ENCODE results near the gene FAM3A. TPM values are rescaled to one million over a fixed set of nuclear protein-coding genes. Genes with fewer than 3 reads are reported as not detected.

Gene FAM3A
- total and polyA plus RNA-seq, 10 of the 15 experiments (the other 5 are each of a cell fraction or from before 2014, with no cell fraction given): 0.29 to 21.1 (median 11.4) TPM

- no peak for TF ChIP-seq USF2 (IDR thresholded peaks at IDR 0.05; ENCODE audit: borderline replicate concordance, low read depth, low read length)
- TF ChIP-seq NFXL1 (IDR thresholded peaks at IDR 0.05; ENCODE audit: borderline replicate concordance): no peak
- TF ChIP-seq ATF2 (IDR thresholded peaks at IDR 0.05; ENCODE audit: low read length): no peak
- TF ChIP-seq KDM1A (IDR thresholded peaks at IDR 0.05; ENCODE audit: borderline replicate concordance): no peak
- TF ChIP-seq SMAD1 (IDR thresholded peaks at IDR 0.05; ENCODE audit: low read depth, partially characterized antibody): no peak
- TF ChIP-seq NFYA (IDR thresholded peaks at IDR 0.05; ENCODE audit: borderline replicate concordance, low read depth, low read length): no peak
- no peak for TF ChIP-seq NR2C1 (IDR thresholded peaks at IDR 0.05)
- TF ChIP-seq TARDBP (IDR thresholded peaks at IDR 0.05; ENCODE audit: borderline replicate concordance): no peak
- no peak for TF ChIP-seq ZNF217 (IDR thresholded peaks at IDR 0.05)
- TF ChIP-seq CEBPZ (IDR thresholded peaks at IDR 0.05; ENCODE audit: low read depth, low read length): no peak
- TF ChIP-seq NRF1 (conservative IDR thresholded peaks at IDR 0.05; ENCODE audit: low read depth, low read length): no peak
- TF ChIP-seq BACH1 (IDR thresholded peaks at IDR 0.05; ENCODE audit: borderline replicate concordance): no peak
- TF ChIP-seq IKZF2 (IDR thresholded peaks at IDR 0.05): no peak
- no peak for TF ChIP-seq E4F1 (IDR thresholded peaks at IDR 0.05; ENCODE audit: borderline replicate concordance, partially characterized antibody)
- peak; percentile 59; the same call in 1 of the 2 replicates for TF ChIP-seq MAX (IDR thresholded peaks at IDR 0.05; ENCODE audit: low read depth, low read length)
- TF ChIP-seq POLR2AphosphoS5 (IDR thresholded peaks at IDR 0.05; ENCODE audit: low read length): no peak
- TF ChIP-seq ELK1 (IDR thresholded peaks at IDR 0.05; ENCODE audit: low read depth, low read length): 0 out of 2 replicates have a peak, but pooled peaks have one; percentile 18
- TF ChIP-seq CEBPB (IDR thresholded peaks at IDR 0.05; ENCODE audit: borderline replicate concordance in 1 of 2, low read depth in 2 of 2, low read length in 2 of 2): no peak
- TF ChIP-seq STAT3 (IDR thresholded peaks at IDR 0.05; ENCODE audit: low read depth, low read length): no peak
- TF ChIP-seq SPI1 (IDR thresholded peaks at IDR 0.05; ENCODE audit: borderline replicate concordance, insufficient read depth, low read depth, low read length): peak; percentile 29; the same call in 1 of the 2 replicates
Measured at GRCh38 chrX:154534526-154535322, 18.7 kb upstream of the FAM3A start (continued).
